ENCODE results near the gene SPRYD3. TPM values are rescaled to one million over a fixed set of nuclear protein-coding genes. Genes with fewer than 3 reads are reported as not detected.

SPRYD3 gene
- total and polyA plus RNA-seq, 2 experiments from 2014 or later, result 4.3 to 5.4 TPM

- no peak for TF ChIP-seq CTCF (conservative IDR thresholded peaks at IDR 0.05; ENCODE audit: low read depth in 2 of 2)
- no peak for TF ChIP-seq EZH2 (IDR thresholded peaks at IDR 0.05; ENCODE audit: low read depth, unreplicated experiment)
Measured at GRCh38 chr12:53107122-53107521, 27.9 kb upstream of the SPRYD3 start (continued).

- Histone ChIP-seq H4K20me1 (replicated peaks; ENCODE audit: insufficient read depth) (no peaks in the 10 kb centered on the region), H2AFZ (no peak overlapping the region), H3K4me3 (no peak overlapping the region), H3K27me3 (ENCODE audit: insufficient read depth) (no peaks in the 10 kb centered on the region), H3F3A (replicated peaks; ENCODE audit: low read depth) (no peaks in the 10 kb centered on the region), H3K36me3 (ENCODE audit: insufficient read depth) (no peaks in the 10 kb centered on the region; the same call in 1 of the 2 replicates), H3K4me1 (ENCODE audit: insufficient read depth) (peaks cover 20% of the 10 kb centered on the region), H3K27ac (ENCODE audit: low read depth) (no peak overlapping the region), H3K9me2 (ENCODE audit: insufficient read depth) (no peaks in the 10 kb centered on the region), H3K79me2 (replicated peaks; ENCODE audit: insufficient read depth) (no peaks in the 10 kb centered on the region), H3K4me2 (no peak overlapping the region)
- peaks cover 3% of the 10 kb centered on the region; the same call in 1 of the 3 replicates for H3K36me3 Mint-ChIP-seq (ENCODE audit: low read depth)
- no peak for TF ChIP-seq ZNF114 (CRISPR knock-in tag; IDR thresholded peaks at IDR 0.05)
- TF ChIP-seq JUNB (IDR thresholded peaks at IDR 0.05; ENCODE audit: unreplicated experiment), result no peak
- no peak for TF ChIP-seq POLR2AphosphoS5 (IDR thresholded peaks at IDR 0.05; ENCODE audit: low read depth)
- TF ChIP-seq ZNF331 (CRISPR knock-in tag; IDR thresholded peaks at IDR 0.05; ENCODE audit: low read depth), result no peak
- TF ChIP-seq ZNF462 (CRISPR knock-in tag; IDR thresholded peaks at IDR 0.05), result no peak
- no peak for ATAC-seq
- H3K4me1 Mint-ChIP-seq, result peaks cover 25% of the 10 kb centered on the region
- no peak overlapping the region for H3K27ac Mint-ChIP-seq
- peaks cover 13% of the 10 kb centered on the region for H3K27me3 Mint-ChIP-seq (ENCODE audit: insufficient read depth, low read depth, poor library complexity)
- no peak for DNase-seq (ENCODE audit: low spot score)
- peaks cover 10% of the 10 kb centered on the region; the same call in 2 of the 3 replicates for H3K9me3 Mint-ChIP-seq
- H3K4me3 Mint-ChIP-seq, result no peak overlapping the region
Measured at GRCh38 chr12:53105712-53106439, 26.7 kb upstream of the SPRYD3 start.

Measured in GM23338 (cell line).